ENCODE results near the gene ABAT.

- TF ChIP-seq POLR2A (IDR thresholded peaks at IDR 0.05) (no peak), CTCF (IDR thresholded peaks at IDR 0.05) (no peak)
Observed at GRCh38 chr16:8645141-8645521, 29.3 kb upstream of the ABAT start.
